Activated CD8-positive, alpha-beta T cell treated with anti-CD3 and anti-CD28 coated beads, Interleukin-2, amount 10 ng/mL, durations not matched to agents 7 days and 5 days (primary cell): ENCODE data around the gene KCNH1. TPM values are rescaled to one million over a fixed set of nuclear protein-coding genes. Genes with fewer than 3 reads are reported as not detected.

ENCODE experiments used
- ATAC-seq: fragments of 150-1000 bp; cut with Tn5 transposase; one replicate; pipeline ENCODE4 v1.10.0; 2021; ENCODE audit warnings: moderate library complexity
- CTCF ChIA-PET: fragments of 350-600 bp; sonication (Branson Sonifier 250); formaldehyde crosslinking; loops from one replicate; lab custom pipeline; 2021; ENCODE audit warnings: antibody characterized with exemption; lab: Charles Lee
- POLR2A ChIA-PET: fragments of 350-600 bp; sonication (Branson Sonifier 250); formaldehyde crosslinking; loops from one replicate; lab custom pipeline; 2021; ENCODE audit warnings: antibody characterized with exemption; lab: Charles Lee
- DNase-seq: peaks from one replicate; pipeline ENCODE4 v3.0.0-alpha.2; 2020
- H3K27ac Mint-ChIP-seq: one replicate; pipeline ENCODE4 v1.8.0; 2021; ENCODE audit warnings: mild to moderate bottlenecking, mixed read lengths
- H3K27me3 Mint-ChIP-seq: one replicate; pipeline ENCODE4 v1.8.0; 2021; ENCODE audit warnings: low read depth, mixed read lengths
- H3K36me3 Mint-ChIP-seq: one replicate; pipeline ENCODE4 v1.8.0; 2021; ENCODE audit warnings: low read depth, mixed read lengths
- H3K4me1 Mint-ChIP-seq: one replicate; pipeline ENCODE4 v1.8.0; 2021; ENCODE audit warnings: low read depth, mixed read lengths
- H3K4me3 Mint-ChIP-seq: one replicate; pipeline ENCODE4 v1.8.0; 2021; ENCODE audit warnings: mild to moderate bottlenecking, mixed read lengths
- H3K9me3 Mint-ChIP-seq: one replicate; pipeline ENCODE4 v1.8.0; 2022; ENCODE audit warnings: mixed read lengths; ENCODE audit not compliant: insufficient read depth
- total RNA-seq, 2 experiments: library from RNA; stranded (reverse); gene quantifications; one replicate each; pipeline ENCODE4 v1.2.3, GENCODE V29; 2021

The KCNH1 gene
- total RNA-seq, 2 experiments from 2014 or later: not detected

DNA sequence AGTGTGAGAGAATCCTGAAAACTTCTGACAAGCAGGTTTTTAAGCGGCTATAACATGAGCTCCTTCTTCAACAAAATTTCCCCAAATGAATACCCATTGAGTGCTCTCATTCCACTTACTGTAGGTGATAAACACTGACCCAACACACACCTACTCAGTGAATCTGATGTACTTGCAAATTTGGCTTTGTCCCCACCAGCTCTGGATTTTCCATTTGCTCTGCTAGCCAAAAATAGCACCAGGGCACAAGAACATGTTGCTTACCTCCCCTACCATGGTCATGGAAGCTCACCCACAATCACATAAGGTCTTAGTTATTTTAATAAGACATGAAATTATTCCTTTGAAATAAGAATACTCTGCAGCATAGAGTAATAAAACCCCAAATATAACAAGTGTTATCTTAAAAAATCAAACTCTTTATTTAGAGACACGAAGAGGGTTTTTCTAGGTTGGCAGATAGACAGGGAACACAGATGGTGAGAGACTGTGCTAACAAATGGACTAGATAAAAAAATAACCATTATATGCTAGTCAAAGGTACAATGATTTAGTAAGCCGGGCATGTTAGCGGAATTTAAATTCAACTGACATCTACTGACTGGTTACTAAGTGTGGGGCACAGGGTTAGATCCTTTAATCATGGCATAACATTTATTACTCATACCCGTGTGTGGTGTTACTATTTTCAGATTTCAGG, 291.9 kb downstream of the KCNH1 start:
- no peak for ATAC-seq
- no peak overlapping the region for H3K27ac Mint-ChIP-seq
- no peaks in the 10 kb centered on the region for H3K36me3 Mint-ChIP-seq
- no peak for DNase-seq
- no peak overlapping the region for H3K4me3 Mint-ChIP-seq
- CTCF ChIA-PET: no interaction called here
- no peaks in the 10 kb centered on the region for H3K9me3 Mint-ChIP-seq
- no peaks in the 10 kb centered on the region for H3K27me3 Mint-ChIP-seq
- POLR2A ChIA-PET: no interaction called here
- H3K4me1 Mint-ChIP-seq: no peaks in the 10 kb centered on the region

DNA sequence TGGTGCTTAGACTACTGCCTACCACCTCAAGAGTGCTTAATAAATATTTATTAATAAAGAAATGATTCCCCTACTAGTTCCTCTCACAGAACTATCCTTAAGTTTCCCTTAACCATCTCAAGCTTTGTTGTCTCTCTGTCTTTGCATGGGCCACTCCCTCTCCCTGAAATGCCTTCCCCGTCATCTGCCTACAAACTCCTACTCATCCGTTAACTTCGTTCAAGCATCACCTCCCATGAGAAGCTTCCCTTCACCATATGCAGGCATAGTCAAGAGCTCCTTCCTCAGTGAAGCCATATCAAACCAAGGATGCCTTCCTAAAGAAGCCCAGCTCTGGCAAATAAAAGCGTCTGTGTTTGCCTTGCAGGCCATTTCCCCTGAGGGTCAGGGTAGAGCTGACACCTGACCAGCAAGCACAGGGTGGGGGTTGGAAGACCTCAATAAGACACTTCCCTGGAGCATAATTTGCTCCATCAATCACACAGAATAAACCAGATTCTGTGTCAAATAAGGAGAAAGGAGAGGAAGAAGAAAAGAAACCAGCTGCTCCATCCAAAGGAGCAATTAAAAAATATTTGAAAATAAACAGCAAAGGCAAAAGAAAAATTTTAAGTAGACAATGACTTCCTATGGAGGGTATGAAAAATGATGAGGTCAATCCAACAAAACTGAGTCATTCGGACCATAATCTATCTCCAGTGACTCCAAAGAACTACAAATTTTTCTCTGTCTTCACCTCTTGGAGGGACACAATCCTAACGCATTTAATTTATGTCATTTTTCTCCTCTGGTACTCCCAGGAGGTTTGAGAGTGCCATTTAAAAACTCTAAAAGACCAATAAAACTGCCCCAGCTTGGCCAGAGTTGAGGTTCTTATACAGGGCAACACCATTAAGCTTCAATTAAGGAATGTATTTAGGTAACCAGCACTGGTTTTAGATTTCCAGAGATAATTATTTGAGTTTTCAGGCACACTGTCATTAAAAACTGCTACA, 303.6 kb downstream of the KCNH1 start:
- POLR2A ChIA-PET: no interaction called here
- CTCF ChIA-PET: no interaction called here
- DNase-seq (no peak), ATAC-seq (no peak)
- no peak overlapping the region for H3K4me3 Mint-ChIP-seq
- H3K36me3 Mint-ChIP-seq: no peaks in the 10 kb centered on the region
- H3K27ac Mint-ChIP-seq: no peak overlapping the region
- no peaks in the 10 kb centered on the region for H3K4me1 Mint-ChIP-seq
- no peaks in the 10 kb centered on the region for H3K9me3 Mint-ChIP-seq
- H3K27me3 Mint-ChIP-seq: peaks cover 12% of the 10 kb centered on the region

DNA sequence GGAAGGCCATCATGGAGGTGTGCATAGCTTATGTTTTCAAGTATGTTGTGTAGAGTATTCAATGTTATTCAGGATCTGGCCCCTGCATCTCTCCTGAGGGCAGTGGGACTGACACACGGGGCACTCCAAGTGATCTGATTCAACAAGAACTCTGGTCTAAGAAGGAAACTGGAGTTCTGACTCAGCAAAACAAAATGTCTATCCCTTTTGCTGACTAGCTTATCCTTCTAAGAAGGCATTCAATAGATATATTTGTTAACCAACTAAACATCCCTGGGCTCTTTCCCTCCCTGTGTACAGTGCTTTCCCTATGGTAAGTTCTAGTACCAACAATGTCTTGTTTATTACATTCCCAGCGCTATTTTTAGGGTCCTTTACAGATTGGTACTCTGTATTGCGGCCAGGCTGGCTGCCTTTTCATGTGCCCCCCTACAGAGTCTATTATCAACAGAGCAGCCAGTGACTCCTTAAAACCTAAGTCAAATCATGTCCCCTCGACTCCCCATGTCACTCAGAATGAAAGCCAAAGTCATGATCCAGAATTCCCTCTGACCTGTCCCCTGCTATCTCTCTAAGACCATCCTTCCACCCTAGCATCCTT, 304.9 kb downstream of the KCNH1 start:
- ATAC-seq: no peak
- ChIA-PET POLR2A (no interaction called here), CTCF (no interaction called here)
- Mint-ChIP-seq H3K4me1 (no peaks in the 10 kb centered on the region), H3K27me3 (peaks cover 12% of the 10 kb centered on the region), H3K4me3 (no peak overlapping the region), H3K9me3 (no peaks in the 10 kb centered on the region), H3K27ac (no peak overlapping the region), H3K36me3 (no peaks in the 10 kb centered on the region)
- no peak for DNase-seq

DNA sequence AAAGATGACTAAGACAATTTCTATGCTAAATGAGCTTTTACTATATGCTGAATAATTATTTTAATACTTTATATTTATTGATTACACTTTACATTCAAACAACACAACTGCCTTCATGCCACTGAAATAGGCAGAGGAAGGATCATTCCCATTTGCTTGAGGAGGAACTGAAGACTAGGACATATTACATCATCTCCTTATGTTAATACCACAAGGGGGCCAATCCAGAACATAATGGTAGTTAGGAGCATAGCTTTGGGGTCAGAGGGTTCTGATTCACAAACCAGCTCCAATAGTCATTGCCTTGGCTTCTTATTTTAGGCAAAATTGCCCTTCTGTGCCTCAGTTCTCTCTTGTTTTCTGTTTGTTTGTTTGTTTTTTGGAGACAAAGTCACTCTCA, 306.5 kb downstream of the KCNH1 start:
- ATAC-seq (no peak), DNase-seq (no peak)
- Mint-ChIP-seq H3K9me3 (no peaks in the 10 kb centered on the region), H3K27me3 (peaks cover 17% of the 10 kb centered on the region), H3K4me3 (no peak overlapping the region), H3K36me3 (no peaks in the 10 kb centered on the region), H3K4me1 (no peaks in the 10 kb centered on the region), H3K27ac (no peak overlapping the region)
- ChIA-PET POLR2A (no interaction called here), CTCF (no interaction called here)

DNA sequence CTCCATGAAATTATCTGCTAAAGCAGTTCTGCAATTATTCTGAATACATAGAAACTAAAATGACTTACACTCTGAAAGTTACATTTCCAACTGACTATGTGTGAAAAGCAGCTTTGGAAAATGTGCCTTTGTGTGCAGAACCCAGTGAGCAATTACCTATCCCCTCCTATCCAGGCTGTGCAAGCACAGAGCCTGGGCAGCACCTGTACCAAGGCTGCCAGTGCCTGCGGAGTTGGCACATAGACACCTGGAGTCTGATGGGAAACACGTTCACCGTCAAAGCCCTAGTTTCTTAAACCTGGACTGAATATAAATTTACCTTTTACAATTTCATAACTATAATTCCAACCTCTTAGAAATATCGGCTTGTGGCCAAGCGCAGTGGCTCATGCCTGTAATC, 307.3 kb downstream of the KCNH1 start:
- CTCF ChIA-PET: no interaction called here
- Mint-ChIP-seq H3K4me3 (no peak overlapping the region), H3K36me3 (no peaks in the 10 kb centered on the region), H3K27ac (no peak overlapping the region), H3K27me3 (peaks cover 18% of the 10 kb centered on the region), H3K9me3 (no peaks in the 10 kb centered on the region), H3K4me1 (no peaks in the 10 kb centered on the region)
- DNase-seq (no peak), ATAC-seq (no peak)
- POLR2A ChIA-PET: no interaction called here

DNA sequence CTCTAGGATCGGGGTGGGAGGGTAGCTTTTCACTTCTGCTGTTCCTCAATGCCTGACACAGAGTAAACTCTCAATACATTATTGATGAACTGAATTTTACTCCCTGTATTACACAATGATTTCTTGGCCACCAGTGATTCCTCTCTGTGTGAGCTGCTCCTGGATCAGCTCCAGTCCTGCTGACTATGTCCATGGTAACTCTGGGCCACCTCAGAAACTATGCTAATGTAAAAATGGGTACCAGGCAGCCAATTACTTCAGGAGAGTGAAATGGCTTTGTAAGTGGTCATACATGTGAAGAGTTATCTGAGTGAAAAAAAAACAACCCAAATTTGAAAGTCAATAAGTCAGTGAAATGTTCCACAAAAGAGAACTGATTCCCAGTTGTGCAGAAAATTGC, 311.0 kb downstream of the KCNH1 start:
- POLR2A ChIA-PET: no interaction called here

DNA sequence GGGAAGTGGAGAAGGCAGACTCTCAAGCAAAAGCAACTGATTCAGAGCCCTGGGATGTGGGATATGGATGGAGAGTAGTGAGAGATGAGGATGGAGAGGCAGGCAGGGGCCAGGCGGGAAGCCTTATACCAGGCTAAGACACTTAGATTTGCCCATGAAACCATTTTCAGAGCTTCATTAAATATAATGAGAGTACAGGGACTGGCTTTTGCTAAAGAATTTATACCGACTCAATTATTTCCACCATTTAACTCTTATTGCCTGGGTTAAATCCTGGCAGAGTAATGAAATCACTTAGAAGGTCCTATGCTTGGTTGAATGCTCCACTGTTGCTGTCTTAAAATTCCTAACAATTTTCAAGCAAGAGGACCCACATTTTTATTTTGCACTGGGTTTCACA, 311.7 kb downstream of the KCNH1 start:
- Mint-ChIP-seq H3K36me3 (no peaks in the 10 kb centered on the region), H3K27ac (no peak overlapping the region), H3K27me3 (peaks cover 13% of the 10 kb centered on the region), H3K4me1 (no peaks in the 10 kb centered on the region), H3K4me3 (no peak overlapping the region), H3K9me3 (no peaks in the 10 kb centered on the region)
- ATAC-seq (no peak), DNase-seq (no peak)
- ChIA-PET CTCF (no interaction called here), POLR2A (no interaction called here)

More for the DNA sequence above, 311.0 kb downstream of the KCNH1 start:
- DNase-seq (no peak), ATAC-seq (no peak)
- peaks cover 13% of the 10 kb centered on the region for H3K27me3 Mint-ChIP-seq
- no peaks in the 10 kb centered on the region for H3K36me3 Mint-ChIP-seq
- no peak overlapping the region for H3K4me3 Mint-ChIP-seq
- H3K9me3 Mint-ChIP-seq: no peaks in the 10 kb centered on the region
- H3K4me1 Mint-ChIP-seq: no peaks in the 10 kb centered on the region
- CTCF ChIA-PET: no interaction called here
- no peak overlapping the region for H3K27ac Mint-ChIP-seq

DNA sequence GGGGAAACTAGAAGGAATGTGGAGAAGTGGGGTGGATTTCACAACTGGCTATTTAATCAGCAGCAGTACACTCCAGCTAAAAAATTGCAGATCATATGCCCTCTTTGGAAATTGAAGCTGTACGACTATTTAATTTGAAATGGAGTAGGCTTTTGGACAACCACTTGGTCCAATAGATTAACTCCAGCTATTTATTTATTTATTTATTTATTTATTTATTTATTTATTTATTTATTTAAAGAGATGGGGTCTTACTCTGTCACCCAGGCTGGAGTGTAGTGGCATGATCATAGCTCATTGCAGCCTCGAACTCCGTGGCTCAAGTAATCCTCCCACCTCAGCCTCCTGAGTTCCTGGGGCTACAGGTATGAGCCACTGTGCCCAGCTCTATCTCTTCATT, 312.3 kb downstream of the KCNH1 start:
- ChIA-PET CTCF (no interaction called here), POLR2A (no interaction called here)
- H3K27me3 Mint-ChIP-seq: peaks cover 13% of the 10 kb centered on the region
- no peak overlapping the region for H3K4me3 Mint-ChIP-seq
- H3K27ac Mint-ChIP-seq: no peak overlapping the region
- H3K4me1 Mint-ChIP-seq: no peaks in the 10 kb centered on the region
- H3K36me3 Mint-ChIP-seq: no peaks in the 10 kb centered on the region
- DNase-seq: no peak
- H3K9me3 Mint-ChIP-seq: no peaks in the 10 kb centered on the region
- no peak for ATAC-seq

DNA sequence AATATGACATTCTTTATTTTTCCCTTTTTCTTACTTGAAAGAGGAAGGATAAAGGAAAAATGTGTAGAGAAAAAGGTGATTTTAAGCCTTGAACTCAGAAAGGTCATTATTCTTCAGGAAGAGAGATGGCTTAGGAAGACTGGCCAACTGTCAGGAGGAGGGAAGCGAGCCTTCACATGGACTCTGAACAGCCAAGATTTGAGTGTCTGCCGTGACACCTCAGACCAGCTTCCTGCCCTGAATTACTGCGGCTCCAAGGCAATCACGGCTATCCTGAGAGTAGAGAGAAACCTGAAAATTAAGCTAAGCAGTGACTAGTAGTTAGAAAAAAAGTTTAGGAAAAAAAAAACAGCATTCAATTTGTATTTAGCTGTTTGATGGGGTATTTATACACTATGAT, 314.7 kb downstream of the KCNH1 start:
- DNase-seq: no peak
- no peak for ATAC-seq
- POLR2A ChIA-PET: no interaction called here
- Mint-ChIP-seq H3K4me1 (no peaks in the 10 kb centered on the region), H3K4me3 (no peak overlapping the region), H3K27me3 (peaks cover 13% of the 10 kb centered on the region), H3K36me3 (no peaks in the 10 kb centered on the region), H3K27ac (no peak overlapping the region), H3K9me3 (no peaks in the 10 kb centered on the region)
- CTCF ChIA-PET: no interaction called here

DNA sequence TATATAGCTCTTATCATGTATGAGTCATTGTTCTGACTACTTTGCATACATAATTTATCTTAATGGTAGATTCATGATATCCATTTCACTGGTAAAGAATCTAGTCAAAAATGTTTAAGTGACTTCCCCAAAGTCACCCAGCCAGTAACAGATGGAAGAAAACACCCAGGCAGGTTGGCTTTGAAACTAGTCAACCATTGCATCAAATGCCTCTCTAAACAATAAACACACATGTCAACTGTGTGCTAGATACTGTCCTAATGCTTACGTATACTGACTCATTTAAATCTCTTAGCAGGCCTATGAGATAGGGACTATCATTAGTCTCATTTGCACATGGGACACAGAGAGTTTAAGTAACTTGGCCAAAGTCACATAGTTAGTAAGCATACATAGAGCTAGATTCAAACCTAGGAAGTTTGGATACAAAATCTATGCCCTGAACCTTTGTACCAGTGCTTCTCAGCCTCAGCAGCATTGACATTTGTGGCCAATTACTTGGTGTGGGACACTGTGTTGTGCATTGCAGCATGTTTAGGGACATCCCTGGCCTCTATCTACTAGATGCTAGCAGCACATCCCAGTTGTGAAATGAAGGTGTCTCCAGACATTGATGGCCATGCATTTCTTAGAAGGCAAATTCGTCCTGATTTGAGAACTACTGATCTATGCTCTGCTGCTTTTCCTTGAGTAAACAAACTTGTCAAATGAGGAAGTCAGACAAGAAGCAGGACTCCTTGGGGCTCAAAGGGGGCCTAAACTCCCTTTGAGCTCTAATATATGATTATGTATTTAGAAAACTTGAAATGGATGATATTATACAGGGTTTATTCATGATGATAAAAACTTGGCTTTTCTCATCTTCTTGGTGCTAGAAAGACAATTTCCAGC, 316.3 kb downstream of the KCNH1 start:
- ATAC-seq: no peak
- Mint-ChIP-seq H3K27ac (no peak overlapping the region), H3K27me3 (peaks cover 16% of the 10 kb centered on the region), H3K4me3 (no peak overlapping the region), H3K9me3 (no peaks in the 10 kb centered on the region), H3K36me3 (no peaks in the 10 kb centered on the region), H3K4me1 (no peaks in the 10 kb centered on the region)
- no peak for DNase-seq
- POLR2A ChIA-PET: no interaction called here
- CTCF ChIA-PET: interaction anchor here (0.9 kb wide), 1 partner anchor 13 kb away, joined by 3 read pairs; no protein-coding TSS in a partner anchor
